NCI-H2227 (cell line): ENCODE data around the gene LGR4.
"Not testable (repeated sequence)": the region's sequence is repeated elsewhere in the genome, so short reads cannot be mapped to it uniquely, and the experiment has no call there.

ENCODE experiments used
- DNase-seq: peaks from one replicate; lab custom pipeline; 2025; ENCODE audit not compliant: unreplicated experiment; lab: John Stamatoyannopoulos, UW

LGR4 gene

DNA sequence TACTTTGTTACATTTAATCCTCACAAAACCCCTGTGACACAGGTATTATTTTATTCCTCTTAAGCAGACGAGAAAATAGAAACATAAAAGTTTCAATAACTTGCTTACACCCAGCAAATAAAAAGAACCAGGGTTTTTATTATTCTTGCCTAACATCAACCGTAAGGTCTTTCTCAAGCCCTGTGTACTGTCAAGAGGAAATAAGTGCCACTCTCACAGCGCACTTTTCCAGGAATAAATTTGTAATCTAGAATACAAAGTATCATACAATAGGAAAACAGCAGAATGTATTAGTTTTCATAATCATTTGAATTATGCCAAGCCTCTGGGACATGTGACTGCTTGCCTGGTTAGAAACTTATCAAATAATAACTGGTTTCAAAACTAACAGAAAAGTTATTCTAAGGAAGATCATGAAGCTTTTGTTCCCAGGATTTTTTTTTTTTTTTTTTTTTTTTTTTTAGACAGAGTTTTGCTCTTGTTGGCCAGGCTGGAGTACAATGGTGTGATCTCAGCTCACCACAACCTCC, 117.0 kb downstream of the LGR4 start:
- no peak for DNase-seq

DNA sequence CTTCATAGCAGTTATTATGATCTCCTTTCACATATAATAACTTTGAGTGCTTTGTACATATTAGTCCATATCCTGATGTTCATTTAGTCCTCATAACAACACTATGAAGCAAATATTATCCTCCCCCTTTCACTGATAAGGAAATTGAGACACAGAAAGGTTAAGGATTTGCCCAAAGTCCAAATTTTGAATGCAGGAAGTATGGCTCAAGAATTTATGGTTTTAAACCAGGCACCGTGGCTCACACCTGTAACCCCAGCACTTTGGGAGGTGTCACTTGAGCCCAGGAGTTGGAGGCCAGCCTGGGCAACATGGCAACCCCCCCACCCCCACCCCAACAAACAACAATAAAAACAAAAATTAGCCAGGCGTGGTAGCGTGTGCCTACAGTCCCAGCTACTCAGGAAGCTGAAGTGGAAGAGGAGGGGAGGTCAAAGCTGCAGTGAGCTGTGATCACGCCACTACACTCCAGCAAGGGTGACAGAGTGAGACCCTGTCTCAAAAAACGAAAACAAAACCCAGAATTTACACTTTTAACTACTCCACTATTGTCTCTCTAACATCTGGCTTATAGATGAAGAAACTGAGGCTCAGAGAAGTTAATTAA, 118.1 kb downstream of the LGR4 start:
- no peak for DNase-seq

DNA sequence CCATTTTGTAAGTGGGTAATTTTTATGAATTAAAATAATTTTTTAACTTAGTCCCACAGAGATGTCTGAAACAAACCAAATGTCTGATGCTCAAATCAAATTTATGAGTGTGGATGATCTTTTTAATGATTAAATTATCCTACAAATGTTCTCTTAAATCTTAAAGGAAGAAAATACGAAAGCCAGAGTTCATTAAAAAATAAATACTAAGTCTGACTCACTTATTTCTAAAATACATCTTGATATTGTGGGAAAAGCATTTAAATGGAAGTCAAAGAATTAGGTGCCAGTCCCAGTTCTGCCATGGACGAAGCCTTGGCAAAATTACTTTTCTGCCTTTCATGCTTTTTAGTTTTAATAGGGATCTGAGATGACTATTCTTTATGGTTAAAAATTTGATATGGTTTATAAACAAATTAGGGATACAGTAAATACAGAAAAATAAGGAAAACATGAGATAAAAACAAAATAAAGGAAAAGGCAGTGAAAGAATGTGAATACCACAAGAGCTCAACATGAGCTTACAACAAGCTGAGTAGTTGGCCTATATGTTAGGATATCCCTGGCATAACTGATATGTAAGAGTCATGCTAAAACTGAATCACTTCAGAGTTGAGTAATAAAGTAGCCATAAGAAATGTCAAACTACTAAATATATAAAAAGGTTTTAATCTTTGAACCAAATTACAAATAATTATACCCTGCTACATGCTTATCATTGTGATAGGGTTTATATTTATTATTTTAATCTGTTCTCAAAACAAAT, 118.8 kb downstream of the LGR4 start:
- DNase-seq, result no peak

DNA sequence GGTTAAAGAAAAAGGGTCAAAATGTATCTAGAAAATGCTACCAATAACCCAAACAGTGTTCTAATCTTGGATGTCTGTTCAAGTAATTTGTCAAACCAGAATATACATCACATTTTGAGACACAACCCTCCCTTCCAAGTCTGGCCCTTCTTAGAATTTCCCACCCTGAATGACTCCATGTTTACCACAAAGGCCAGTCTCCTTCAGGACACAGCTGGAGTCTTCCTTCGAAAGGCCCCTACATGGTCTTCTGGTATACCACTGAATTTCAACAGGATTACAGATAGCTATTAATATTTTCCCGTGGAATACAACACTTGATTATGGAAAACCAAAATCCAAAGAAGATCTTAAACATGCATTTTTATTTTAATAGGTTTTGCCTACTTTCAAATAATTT, 119.8 kb downstream of the LGR4 start:
- DNase-seq, result no peak

DNA sequence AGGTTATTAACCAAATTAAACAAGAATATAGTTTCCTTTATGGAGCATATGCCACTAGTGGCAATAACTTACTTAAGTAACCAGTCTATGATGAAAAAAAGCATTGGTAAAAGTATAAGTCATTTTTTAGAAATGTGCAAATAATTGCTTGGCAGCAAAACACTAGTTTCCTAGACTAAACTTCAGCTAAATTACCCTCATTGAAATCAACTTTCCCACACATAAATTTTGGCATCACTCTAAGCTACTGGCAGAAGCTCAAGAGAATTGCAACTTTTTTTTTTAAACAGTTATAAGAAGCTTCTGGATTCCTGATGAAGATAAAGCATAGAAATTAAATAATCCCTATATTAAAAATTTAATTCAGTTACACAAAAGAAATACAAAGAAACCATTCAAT, 122.1 kb downstream of the LGR4 start:
- no peak for DNase-seq

DNA sequence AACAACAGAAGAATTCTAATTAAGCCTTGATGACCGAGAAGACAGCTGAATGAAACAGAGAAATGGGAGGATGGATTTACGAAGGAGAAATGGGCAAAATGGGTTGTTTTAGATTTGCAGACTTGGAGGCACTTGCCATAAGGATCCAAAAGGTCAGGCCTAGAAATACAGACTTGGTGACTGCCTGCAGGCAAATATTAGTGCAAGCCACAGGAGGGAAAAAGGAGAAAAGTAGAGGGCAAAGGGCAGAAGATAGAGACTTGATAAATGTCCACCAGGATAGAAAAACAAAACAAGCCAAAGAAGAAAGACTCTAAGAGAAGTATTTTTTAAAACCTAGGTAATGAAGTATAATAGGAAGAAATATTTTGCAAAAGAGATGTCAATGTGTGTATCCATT, 122.7 kb downstream of the LGR4 start:
- DNase-seq, result no peak

DNA sequence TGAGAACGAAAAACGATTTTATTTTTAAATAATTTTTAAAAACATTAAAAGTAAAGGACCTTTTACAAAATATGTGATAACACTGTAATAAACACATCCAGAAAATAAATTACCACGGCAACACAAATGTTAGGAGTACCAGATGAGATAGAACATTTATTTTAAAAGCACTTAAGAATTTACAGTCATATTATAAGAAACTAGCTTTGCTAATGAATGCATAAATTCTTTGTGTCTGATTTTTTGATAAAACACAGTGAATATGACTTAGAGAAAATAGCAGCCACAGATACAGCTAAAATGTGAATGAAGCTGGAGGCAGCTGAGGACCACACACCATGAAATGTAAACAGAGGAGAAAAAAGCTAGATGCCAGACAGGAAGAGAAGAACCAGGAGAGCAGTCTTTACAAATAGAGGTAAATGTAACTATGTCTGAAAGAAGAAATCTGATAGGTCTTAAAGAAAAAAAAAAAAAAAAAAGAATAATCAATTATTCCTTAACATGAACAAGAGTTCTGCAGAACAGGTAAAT, 124.2 kb downstream of the LGR4 start:
- DNase-seq, result no peak

DNA sequence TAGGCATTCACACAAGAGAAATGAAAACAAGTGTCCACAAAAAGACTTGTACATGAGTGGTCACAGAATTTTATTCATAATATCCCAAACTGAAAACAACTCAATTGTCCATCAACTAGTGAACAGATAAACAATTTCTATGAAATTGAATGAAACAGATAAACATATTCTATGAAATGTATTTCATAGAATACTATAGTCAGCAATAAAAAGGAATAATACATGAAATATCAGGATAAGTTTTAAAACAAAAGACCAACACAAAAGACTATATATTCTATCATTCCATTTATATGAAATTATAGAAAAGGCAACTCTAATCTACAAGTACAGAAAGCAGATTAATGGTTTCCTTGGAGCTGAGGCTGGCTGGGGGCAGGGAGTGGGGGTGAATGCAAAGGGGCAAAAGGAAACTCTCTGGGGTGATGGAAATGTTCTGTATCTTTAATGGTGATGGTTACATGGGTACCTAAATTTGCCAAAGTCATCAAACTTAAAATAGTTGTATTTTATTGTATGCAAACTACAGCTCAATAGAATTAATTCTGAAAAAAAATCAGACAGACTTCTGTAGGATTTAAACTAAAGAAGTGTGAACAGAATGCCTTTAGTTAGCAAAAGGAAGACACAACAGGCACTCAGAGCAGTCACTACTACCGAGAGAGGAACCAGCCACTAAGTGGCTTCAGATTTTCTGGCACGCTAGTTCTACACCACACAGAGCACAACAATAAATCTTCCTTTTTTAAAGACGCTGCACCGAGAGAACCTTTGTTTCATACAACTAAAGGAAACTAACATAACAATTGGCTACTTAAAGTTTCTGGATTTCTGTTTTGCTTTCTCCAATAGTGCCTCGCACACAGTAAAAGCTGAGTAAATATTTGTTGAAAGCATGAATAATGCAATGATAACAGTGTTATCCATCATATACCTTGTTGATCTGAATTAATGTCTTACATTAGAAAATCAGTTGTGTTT, 124.9 kb downstream of the LGR4 start:
- no peak for DNase-seq

DNA sequence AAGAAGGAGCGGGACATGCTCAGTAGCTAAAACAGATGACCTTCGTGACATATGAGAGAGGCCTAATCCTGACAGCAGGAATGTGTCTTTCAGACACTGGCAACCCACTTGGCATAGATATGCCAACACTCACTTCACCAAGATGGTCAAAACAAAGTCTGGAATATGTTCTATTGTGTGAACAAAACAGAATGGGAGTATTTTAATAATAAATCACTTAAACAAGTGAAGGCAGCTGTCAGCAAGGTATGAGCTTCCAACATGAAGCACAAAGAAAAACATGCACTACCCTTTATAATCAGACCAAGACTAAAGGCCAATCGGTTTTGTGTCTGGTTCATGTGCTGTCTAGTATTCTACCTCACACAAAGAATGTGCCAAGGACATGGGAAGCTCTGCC, 132.6 kb downstream of the LGR4 start:
- no peak for DNase-seq

DNA sequence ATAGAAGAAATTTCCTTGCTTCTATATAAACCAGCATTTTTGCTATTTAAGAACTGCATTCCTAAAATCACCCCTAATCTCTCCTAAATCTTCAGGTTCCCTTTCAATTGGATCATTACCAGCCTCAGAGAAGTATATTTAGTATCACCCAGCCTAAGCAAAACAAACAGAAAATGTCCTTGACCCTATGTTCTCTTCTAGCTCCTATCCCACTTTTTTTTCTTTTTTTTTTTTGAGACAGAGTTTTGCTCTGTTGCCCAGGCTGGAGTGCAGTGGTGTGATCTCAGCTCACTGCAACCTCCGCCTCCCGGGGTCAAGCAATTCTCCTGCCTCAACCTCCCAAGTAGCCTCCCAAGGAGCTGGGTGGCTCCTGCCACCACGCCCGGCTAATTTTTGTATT, 137.8 kb downstream of the LGR4 start:
- not testable (repeated sequence) for DNase-seq

DNA sequence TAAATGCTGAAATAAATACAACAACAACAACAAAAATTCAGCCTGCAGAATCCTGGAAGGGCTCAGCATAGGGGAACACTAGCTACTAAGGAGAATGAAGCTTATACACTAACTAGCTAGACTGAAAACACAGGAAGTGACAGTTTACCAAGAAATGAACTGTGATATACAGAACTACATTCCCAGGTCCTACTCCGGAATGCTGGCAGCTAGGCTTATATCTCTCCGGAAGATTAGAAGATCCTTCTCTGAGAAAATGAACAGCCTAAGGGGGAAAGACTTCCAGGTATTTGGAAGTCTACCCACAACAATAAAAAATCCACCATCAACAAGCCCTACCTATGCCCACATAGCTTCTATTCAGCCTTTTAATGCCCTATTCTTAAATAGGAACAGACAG, 140.6 kb downstream of the LGR4 start:
- no peak for DNase-seq

DNA sequence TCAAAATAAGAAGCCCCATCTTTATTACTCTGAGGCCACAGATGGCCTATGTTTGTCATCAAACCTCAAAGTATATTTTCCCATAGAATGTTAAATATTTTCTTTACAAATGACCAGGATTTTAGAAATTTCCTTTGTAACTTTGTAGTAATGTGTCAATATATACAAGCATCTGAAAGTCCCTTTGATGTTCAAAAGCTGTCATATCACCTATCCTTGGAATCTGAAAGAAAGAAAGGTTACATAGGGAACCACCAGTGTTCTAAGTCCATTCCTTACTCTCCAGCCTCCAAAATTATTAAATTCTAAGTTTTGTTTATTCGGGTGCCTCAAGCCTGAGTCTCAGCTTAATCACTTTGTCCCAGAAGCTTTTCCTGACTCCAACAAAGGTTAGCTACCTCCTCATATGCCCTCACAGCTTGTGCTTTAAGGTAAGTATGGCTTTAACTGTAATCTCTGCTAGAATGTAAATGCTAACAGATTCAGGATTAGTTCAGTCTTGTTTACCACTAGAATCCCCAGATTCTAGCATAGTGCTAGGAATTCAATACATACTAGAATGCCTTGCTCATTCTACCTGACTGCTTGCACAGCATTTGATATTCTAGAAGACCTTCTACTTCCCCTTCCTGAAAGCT, 141.8 kb downstream of the LGR4 start:
- no peak for DNase-seq

DNA sequence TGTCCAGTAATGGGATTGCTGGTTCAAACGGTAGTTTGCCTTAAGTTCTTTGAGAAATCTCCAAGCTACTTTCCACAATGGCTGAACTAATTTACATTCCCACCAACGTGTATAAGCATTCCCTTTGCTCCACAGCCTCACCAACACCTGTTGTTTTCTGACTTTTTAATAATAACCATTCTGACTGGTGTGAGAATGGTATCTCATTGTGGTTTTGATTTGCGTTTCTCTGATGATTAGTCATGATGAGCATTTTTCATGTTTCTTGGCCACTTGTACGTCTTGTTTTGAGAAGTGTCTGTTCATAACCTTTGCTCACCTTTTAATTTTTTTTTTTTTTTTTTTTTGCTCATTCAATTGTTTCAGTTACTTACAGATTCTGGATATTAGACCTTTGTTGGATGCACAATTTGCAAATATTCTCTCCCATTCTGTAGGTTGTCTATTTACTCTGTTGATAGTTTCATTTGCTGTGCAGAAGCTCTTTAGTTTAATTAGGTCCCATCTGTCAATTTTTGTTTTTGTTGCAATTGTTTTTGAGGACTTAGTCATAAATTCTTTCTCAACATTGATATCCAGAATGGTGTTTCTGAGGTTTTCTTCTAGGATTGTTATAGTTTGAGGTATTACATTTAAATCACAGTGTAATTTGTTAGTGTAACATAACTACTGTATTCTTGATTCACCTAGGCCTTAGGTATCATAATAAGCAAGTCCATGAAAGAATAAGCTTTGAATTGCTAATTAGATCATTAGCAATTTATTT, 142.5 kb downstream of the LGR4 start:
- DNase-seq, result no peak

DNA sequence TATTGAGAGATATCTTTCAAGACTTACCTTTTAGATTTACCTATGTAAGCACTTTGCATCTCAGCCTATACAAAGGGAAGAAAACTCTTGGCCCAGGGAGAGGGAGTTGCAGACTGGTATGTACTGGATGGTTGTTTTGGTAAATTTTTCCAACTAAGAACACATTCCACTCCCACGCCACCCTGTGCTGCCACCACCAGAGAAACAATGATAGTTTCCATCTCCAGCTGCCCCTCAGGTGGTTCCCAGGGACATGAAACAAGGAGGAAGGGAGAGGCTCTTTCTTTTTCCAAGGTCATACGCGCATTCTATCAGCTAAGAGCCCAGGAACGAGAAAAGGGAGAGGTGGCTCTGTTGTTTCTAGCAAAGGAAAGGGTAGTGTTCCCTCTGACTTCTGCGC, 144.0 kb downstream of the LGR4 start:
- no peak for DNase-seq

DNA sequence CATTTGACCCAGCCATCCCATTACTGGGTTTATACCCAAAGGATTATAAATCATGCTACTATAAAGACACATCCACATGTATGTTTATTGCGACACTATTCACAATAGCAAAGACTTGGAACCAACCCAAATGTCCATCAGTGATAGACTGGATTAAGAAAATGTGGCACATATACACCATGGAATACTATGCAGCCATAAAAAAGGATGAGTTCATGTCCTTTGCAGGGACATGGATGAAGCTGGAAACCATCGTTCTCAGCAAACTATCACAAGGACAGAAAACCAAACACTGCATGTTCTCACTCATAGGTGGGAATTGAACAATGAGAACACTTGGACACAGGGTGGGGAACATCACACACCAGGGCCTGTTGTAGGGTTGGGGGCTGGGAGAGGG, 145.5 kb downstream of the LGR4 start:
- DNase-seq, result not testable (repeated sequence)

DNA sequence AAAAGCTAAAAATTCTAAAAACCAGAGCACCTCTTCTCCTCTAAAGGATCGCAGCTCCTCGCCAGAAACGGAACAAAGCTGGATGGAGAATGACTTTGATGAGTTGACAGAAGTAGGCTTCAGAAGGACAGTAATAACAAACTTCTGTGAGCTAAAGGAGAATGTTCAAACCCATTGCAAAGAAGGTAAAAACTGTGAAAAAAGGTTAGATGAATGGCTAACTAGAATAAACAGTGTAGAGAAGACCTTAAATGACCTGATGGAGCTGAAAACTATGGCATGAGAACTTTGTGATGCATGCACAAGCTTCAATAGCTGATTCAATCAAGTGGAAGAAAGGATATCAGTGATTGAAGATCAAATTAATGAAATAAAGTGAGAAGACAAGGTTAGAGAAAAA, 150.4 kb downstream of the LGR4 start:
- not testable (repeated sequence) for DNase-seq

DNA sequence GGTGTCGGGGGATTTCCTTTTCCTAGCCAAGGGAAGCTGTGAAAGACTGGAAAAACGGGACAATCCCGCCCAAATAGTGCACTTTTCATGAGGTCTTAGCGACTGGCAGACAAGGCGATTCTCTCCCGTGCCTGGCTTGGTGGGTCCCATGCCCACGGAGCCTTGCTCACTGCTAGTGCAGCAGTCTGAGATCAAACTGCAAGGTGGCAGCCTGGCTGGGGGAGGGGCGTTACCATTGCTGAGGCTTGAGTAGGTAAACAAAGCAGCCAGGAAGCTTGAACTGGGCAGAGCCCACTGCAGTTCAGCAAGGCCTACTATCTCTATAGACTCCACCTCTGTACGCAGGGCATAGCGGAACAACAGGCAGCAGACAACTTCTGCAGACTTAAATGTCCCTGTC, 151.2 kb downstream of the LGR4 start:
- not testable (repeated sequence) for DNase-seq

DNA sequence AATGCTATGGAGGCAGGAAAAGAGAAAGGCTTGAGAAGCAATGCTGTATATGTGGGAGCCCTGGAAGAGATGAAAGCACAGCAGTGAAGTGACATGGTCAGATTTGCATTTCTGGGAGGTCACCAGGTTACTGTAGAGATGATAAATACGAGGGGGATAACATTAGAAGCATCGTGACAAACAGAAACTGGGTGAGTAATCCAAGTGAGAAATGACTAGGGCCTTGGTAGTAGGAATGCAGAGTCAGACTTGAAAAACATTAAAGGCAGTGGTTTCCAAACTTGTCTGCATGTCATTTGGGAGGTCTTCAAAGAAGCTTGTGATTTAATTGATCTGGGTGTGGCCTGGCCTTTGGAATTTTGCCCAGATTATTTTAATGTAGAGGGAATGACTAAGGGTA, 153.5 kb downstream of the LGR4 start:
- DNase-seq, result no peak

DNA sequence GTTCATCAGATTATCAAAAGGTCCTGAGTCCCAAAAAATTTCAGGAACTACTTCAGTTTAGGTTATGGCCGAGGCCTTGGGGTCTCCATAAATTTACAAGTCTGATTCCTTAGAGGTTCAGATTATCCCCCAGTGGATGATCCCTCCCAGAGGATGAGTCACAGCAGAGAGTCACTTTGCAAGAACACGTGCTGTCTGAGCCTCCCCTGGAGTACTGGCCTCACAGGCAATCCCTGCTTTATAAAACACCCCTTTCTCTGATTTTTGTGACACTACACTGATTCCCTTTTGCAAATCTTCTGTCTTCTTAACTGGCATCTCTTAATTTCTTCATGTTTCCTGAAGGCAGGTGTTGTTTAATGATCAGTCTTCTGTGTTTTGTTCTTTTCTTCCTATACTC, 154.8 kb downstream of the LGR4 start:
- DNase-seq, result no peak
